NB4 (cell line): ENCODE measurements around the gene GNPTAB.
A peak's percentile ranks its signal among the peaks of the same experiment; 100 is the strongest.

Experiments used
- DNase-seq: peaks from one replicate; pipeline ENCODE4 v3.0.0; 2010; ENCODE audit warnings: low read depth
- H3K4me3 ChIP-seq: one replicate; pipeline ENCODE4 v1.5.1; 2011; ENCODE audit warnings: mild to moderate bottlenecking, low read depth, low read length, moderate library complexity
- MAX ChIP-seq: IDR thresholded peaks from 2 replicates; pipeline ENCODE4 v1.6.1; 2011; ENCODE audit warnings: low read depth, low read length
- MYC ChIP-seq: IDR thresholded peaks from 2 replicates; pipeline ENCODE4 v1.6.1; 2011; ENCODE audit warnings: low read depth, low read length
- POLR2A ChIP-seq: IDR thresholded peaks from 2 replicates; pipeline ENCODE4 v1.6.1; 2011; ENCODE audit warnings: mild to moderate bottlenecking; ENCODE audit not compliant: insufficient read length; ENCODE audit errors: extremely low read depth
- TF ChIP-seq, protein P1 (sequence below): IDR thresholded peaks from one replicate; pipeline ENCODE4 v1.5.1; 2012; ENCODE audit warnings: low read depth, low read length

The GNPTAB gene

GRCh38 chr12:101768781-101769180 lies 62.0 kb downstream of the GNPTAB start:
- TF ChIP-seq, protein P1, sequence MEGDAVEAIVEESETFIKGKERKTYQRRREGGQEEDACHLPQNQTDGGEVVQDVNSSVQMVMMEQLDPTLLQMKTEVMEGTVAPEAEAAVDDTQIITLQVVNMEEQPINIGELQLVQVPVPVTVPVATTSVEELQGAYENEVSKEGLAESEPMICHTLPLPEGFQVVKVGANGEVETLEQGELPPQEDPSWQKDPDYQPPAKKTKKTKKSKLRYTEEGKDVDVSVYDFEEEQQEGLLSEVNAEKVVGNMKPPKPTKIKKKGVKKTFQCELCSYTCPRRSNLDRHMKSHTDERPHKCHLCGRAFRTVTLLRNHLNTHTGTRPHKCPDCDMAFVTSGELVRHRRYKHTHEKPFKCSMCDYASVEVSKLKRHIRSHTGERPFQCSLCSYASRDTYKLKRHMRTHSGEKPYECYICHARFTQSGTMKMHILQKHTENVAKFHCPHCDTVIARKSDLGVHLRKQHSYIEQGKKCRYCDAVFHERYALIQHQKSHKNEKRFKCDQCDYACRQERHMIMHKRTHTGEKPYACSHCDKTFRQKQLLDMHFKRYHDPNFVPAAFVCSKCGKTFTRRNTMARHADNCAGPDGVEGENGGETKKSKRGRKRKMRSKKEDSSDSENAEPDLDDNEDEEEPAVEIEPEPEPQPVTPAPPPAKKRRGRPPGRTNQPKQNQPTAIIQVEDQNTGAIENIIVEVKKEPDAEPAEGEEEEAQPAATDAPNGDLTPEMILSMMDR: no peak
- no peak for TF ChIP-seq POLR2A
- TF ChIP-seq MYC: no peak
- TF ChIP-seq MAX: no peak
- H3K4me3 ChIP-seq: no peak overlapping the region
- no peak for DNase-seq

- DNase-seq: no peak
- no peak overlapping the region for H3K4me3 ChIP-seq
- TF ChIP-seq MYC: no peak
- TF ChIP-seq MAX: no peak
- no peak for TF ChIP-seq POLR2A
- TF ChIP-seq, protein P1: no peak
Observed at GRCh38 chr12:101767537-101767936, 63.2 kb downstream of the GNPTAB start.

DNA sequence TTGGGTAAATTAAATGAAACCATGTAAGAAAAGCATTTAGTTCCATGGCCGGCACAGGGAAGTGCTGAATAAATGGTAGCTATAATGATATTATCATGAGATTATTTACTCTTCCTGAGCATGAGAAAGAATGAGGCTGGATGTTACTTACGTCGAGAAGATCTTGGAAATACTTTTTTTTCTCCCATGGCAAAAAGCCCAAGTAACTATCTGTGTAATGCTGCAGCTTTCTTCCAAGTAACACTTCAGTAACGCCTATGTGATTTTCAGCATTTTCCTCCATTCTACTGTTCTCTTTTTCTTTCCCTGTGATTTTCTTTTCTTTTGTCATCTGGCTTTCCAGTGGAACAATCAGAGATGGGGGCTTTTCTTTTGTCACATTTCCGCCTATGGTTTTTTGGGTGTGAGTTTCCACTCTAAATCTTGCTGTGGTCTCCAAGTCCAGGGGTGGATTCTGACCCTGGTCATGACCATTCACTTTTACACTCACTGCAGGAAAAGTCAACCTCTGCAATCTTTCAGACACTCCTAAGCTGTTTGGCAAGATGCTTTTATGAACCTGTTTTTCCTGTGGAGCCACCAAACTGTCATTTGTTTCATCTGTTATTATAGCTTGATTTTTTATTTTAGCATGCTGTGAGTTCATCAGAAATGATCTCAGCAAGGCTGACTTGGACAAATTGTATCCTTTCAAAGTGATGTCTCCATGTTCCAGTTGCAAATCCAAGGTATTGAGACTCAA lies 66.5 kb downstream of the GNPTAB start:
- no peak for DNase-seq
- TF ChIP-seq MAX (no peak), POLR2A (no peak), MYC (no peak)
- TF ChIP-seq, protein P1: no peak
- no peak overlapping the region for H3K4me3 ChIP-seq

- DNase-seq: peak; percentile 39
- no peak overlapping the region for H3K4me3 ChIP-seq
- TF ChIP-seq POLR2A (no peak), MYC (no peak), MAX (no peak)
- TF ChIP-seq, protein P1: no peak
Observed at GRCh38 chr12:101763246-101763931, 67.4 kb downstream of the GNPTAB start.

- no peak for TF ChIP-seq POLR2A
- no peak for TF ChIP-seq MAX
- TF ChIP-seq MYC: no peak
- TF ChIP-seq, protein P1: no peak
- no peak overlapping the region for H3K4me3 ChIP-seq
- no peak for DNase-seq
Observed at GRCh38 chr12:101761781-101762180, 69.0 kb downstream of the GNPTAB start.
